Endothelial cell of umbilical vein (primary cell): Measurements from ENCODE around the gene ABTB2. TPM values are rescaled to one million over a fixed set of nuclear protein-coding genes. Genes with fewer than 3 reads are reported as not detected.

Source experiments
- BruUV-seq: library from RNA; stranded (reverse); fragments of 400-500 nt; replicated peaks from 2 replicates; lab custom pipeline; 2021; lab: Mats Ljungman, UMichigan
- CTCF ChIA-PET: fragments of 300-600, 350-600 bp; sonication (Branson Sonifier 250); formaldehyde crosslinking; loops from one replicate; lab custom pipeline; 2021; ENCODE audit warnings: antibody characterized with exemption, inconsistent platforms; lab: Charles Lee
- POLR2A ChIA-PET: fragments of 300-600, 350-600 bp; sonication (Branson Sonifier 250); formaldehyde crosslinking; loops from one replicate; lab custom pipeline; 2021; ENCODE audit warnings: antibody characterized with exemption, inconsistent platforms; lab: Charles Lee
- DNase-seq: peaks from one replicate; pipeline ENCODE4 v3.0.0-alpha.2; 2011; ENCODE audit warnings: low read depth, low spot score
- FAIRE-seq: peaks from 2 replicates; lab custom pipeline; 2011; peaks lifted over from hg19 to GRCh38; lab: Jason Lieb, UNC
- H2AFZ ChIP-seq: 2 replicates; pipeline ENCODE4 v1.6.0; 2012; ENCODE audit warnings: low read depth, low read length, control low read depth, inconsistent platforms
- H3K27ac ChIP-seq: 2 replicates; pipeline ENCODE4 v1.5.1; 2011; ENCODE audit warnings: low read depth, mild to moderate bottlenecking, control low read depth, low read length, moderate library complexity; ENCODE audit not compliant: insufficient read depth
- H3K27me3 ChIP-seq, 2 experiments: 2 replicates each; pipeline versions ENCODE4 v1.6.0 to v1.6.1; 2011; ENCODE audit warnings: low read length in 2 of 2, mixed read lengths in 1 of 2; ENCODE audit not compliant: control insufficient read depth in 2 of 2, insufficient read depth in 2 of 2
- H3K36me3 ChIP-seq, 2 experiments: 2 replicates in 1 of 2; 3 replicates in 1 of 2; pipeline ENCODE4 v1.5.1; 2011; ENCODE audit warnings: low read length in 2 of 2, mild to moderate bottlenecking in 1 of 2, moderate library complexity in 1 of 2; ENCODE audit not compliant: control insufficient read depth in 2 of 2, insufficient read depth in 2 of 2; ENCODE audit errors: extremely low read depth in 1 of 2
- H3K4me1 ChIP-seq: 3 replicates; pipeline ENCODE4 v1.5.1; 2011; ENCODE audit warnings: mild to moderate bottlenecking, low read length; ENCODE audit not compliant: control insufficient read depth, insufficient read depth; ENCODE audit errors: extremely low read depth
- H3K4me2 ChIP-seq: 2 replicates; pipeline ENCODE4 v1.6.1; 2011; ENCODE audit warnings: low read length, control low read depth, mixed read lengths; ENCODE audit not compliant: insufficient read depth
- H3K4me3 ChIP-seq, 3 experiments: fragments of 200-600 bp in 1 of 3; sonication (generic), shearing (Covaris generic) in 1 of 3; replicated peaks in 1 of 3; 2 replicates each; pipeline ENCODE4 v1.5.1; 2011 to 2016; ENCODE audit warnings: control low read depth in 3 of 3, low read length in 3 of 3, mild to moderate bottlenecking in 2 of 3, inconsistent platforms in 1 of 3, low read depth in 1 of 3, moderate library complexity in 1 of 3; ENCODE audit not compliant: insufficient read depth in 1 of 3
- H3K79me2 ChIP-seq: 2 replicates; pipeline ENCODE4 v1.6.0; 2012; ENCODE audit warnings: low read length, inconsistent platforms; ENCODE audit not compliant: control insufficient read depth, insufficient read depth
- H3K9ac ChIP-seq: replicated peaks from 2 replicates; pipeline ENCODE3; 2011; ENCODE audit warnings: low read length, control low read depth; ENCODE audit not compliant: insufficient read depth; ENCODE audit errors: extremely low read depth
- H3K9me1 ChIP-seq: replicated peaks from 3 replicates; pipeline ENCODE4 v1.6.0; 2011; ENCODE audit warnings: mild to moderate bottlenecking, low read length; ENCODE audit not compliant: control insufficient read depth, insufficient read depth; ENCODE audit errors: extremely low read depth
- H3K9me3 ChIP-seq: replicated peaks from 2 replicates; pipeline ENCODE4 v1.5.1; 2012; ENCODE audit warnings: low read length, inconsistent platforms; ENCODE audit not compliant: control insufficient read depth, insufficient read depth
- H4K20me1 ChIP-seq: replicated peaks from 2 replicates; pipeline ENCODE3; 2011; ENCODE audit warnings: mild to moderate bottlenecking, low read length; ENCODE audit not compliant: control insufficient read depth, insufficient read depth; ENCODE audit errors: extremely low read depth
- CTCF ChIP-seq, 2 donors: IDR thresholded peaks; 1 replicate in 1 of 2; 2 replicates in 1 of 2; pipeline ENCODE4 v1.5.1; 2011; ENCODE audit warnings: low read length in 2 of 2, mild to moderate bottlenecking in 2 of 2, moderate library complexity in 2 of 2, control low read depth in 1 of 2, inconsistent platforms in 1 of 2, low read depth in 1 of 2; ENCODE audit not compliant: insufficient read depth in 1 of 2; ENCODE audit errors: extremely low read depth in 1 of 2
- EZH2 ChIP-seq: IDR thresholded peaks from 2 replicates; pipeline ENCODE4 v1.6.1; 2012; ENCODE audit warnings: borderline replicate concordance, low read depth, mild to moderate bottlenecking, moderate library complexity, low read length, inconsistent platforms; ENCODE audit not compliant: severe bottlenecking
- FOS ChIP-seq: IDR thresholded peaks from 2 replicates; pipeline ENCODE4 v1.6.1; 2011; ENCODE audit warnings: mild to moderate bottlenecking, low read length, moderate library complexity, borderline replicate concordance; ENCODE audit not compliant: insufficient read depth
- GATA2 ChIP-seq: IDR thresholded peaks from 2 replicates; pipeline ENCODE4 v1.7.0; 2011; ENCODE audit warnings: low read depth, mild to moderate bottlenecking, moderate library complexity, mixed read lengths, low read length; ENCODE audit not compliant: insufficient read length, insufficient read depth
- JUN ChIP-seq: IDR thresholded peaks from 2 replicates; pipeline ENCODE4 v1.6.1; 2011; ENCODE audit warnings: borderline replicate concordance, low read depth; ENCODE audit not compliant: insufficient read length, insufficient read depth
- MAX ChIP-seq: IDR thresholded peaks from 2 replicates; pipeline ENCODE4 v1.6.1; 2011; ENCODE audit not compliant: insufficient read depth, insufficient read length
- MYC ChIP-seq: IDR thresholded peaks from one replicate; pipeline ENCODE4 v1.6.1; 2011; ENCODE audit warnings: mild to moderate bottlenecking, low read depth, low read length
- POLR2A ChIP-seq: IDR thresholded peaks from 2 replicates; pipeline ENCODE4 v1.6.1; 2012; ENCODE audit warnings: low read depth, mild to moderate bottlenecking, control low read depth, low read length
- POLR2AphosphoS5 ChIP-seq: IDR thresholded peaks from 2 replicates; pipeline ENCODE4 v1.6.1; 2012; ENCODE audit warnings: low read depth, mild to moderate bottlenecking, control low read depth, low read length, moderate library complexity; ENCODE audit not compliant: insufficient read depth
- dilution Hi-C: fragments of 300-500 bp; cut with MboI; formaldehyde crosslinking; loops from one replicate; pipeline ENCODE4 v1.15.0; 2019; ENCODE audit warnings: low sequenced_read_pairs; ENCODE audit not compliant: extremely low pct_ligation_motif_present
- intact Hi-C: fragments of 100-400 bp; cut with micrococcal nuclease; formaldehyde crosslinking; loops from one replicate; pipeline ENCODE4 v1.10.0; 2022
- polyA plus RNA-seq, 4 experiments: library from polyadenylated mRNA; depleted of rRNA in 3 of 4; stranded (reverse) in 3 of 4; unstranded in 1 of 4; fragments of >200 nt; gene quantifications; 2 replicates each; pipeline versions ENCODE4 v1.2.1 to v1.2.3, GENCODE V29; 2011 to 2012; ENCODE audit warnings: missing spikeins in 1 of 4
- total RNA-seq: library from RNA; stranded (reverse); gene quantifications from 2 replicates; pipeline ENCODE4 v1.2.3, GENCODE V29; 2021

The ABTB2 gene
- total and polyA plus RNA-seq, 2 donors (not counting 3 experiments of a cell fraction or from before 2014, with no cell fraction given): 0.11 to 0.14 TPM

GRCh38 chr11:34182425-34182824 is 175.4 kb downstream of the ABTB2 start:
- Histone ChIP-seq H3K4me2 (no peak overlapping the region), H3K9me3 (no peaks in the 10 kb centered on the region), H4K20me1 (no peaks in the 10 kb centered on the region), H3K27ac (no peak overlapping the region), H3K36me3 (no peaks in the 10 kb centered on the region), H3K79me2 (no peaks in the 10 kb centered on the region), H3K9ac (no peak overlapping the region), H3K4me3 (no peak overlapping the region), H3K4me1 (no peaks in the 10 kb centered on the region), H2AFZ (no peak overlapping the region), H3K9me1 (no peaks in the 10 kb centered on the region), H3K27me3 (peaks cover 0 to 2% of the 10 kb centered on the region in 2 experiments)
- no peak for FAIRE-seq
- TF ChIP-seq MAX: no peak
- TF ChIP-seq POLR2AphosphoS5: no peak
- no peak for TF ChIP-seq POLR2A
- no peak for TF ChIP-seq GATA2
- no peak for TF ChIP-seq JUN
- TF ChIP-seq FOS: no peak
- TF ChIP-seq CTCF (IDR thresholded peaks at IDR 0.05; ENCODE audit: extremely low read depth in 1 of 2, insufficient read depth in 1 of 2, low read depth in 1 of 2, low read length in 2 of 2): no peak
- no peak for TF ChIP-seq EZH2
- TF ChIP-seq MYC: no peak
- CTCF ChIA-PET: interaction anchor here (1.8 kb wide), 1 partner anchor 8 kb away, joined by 12 read pairs; no protein-coding TSS in a partner anchor
- intact Hi-C loops (no loop called here), dilution Hi-C loops (no loop called here)
- BruUV-seq: no TSS peak
- POLR2A ChIA-PET: no interaction called here
- no peak for DNase-seq
